SJCRH30 (cell line): ENCODE data around the gene ABCA3. TPM values are rescaled to one million over a fixed set of nuclear protein-coding genes. Genes with fewer than 3 reads are reported as not detected.
"Not testable (repeated sequence)": the region's sequence is repeated elsewhere in the genome, so short reads cannot be mapped to it uniquely, and the experiment has no call there.

ENCODE experiments used
- DNase-seq, 2 experiments: peaks; one replicate each; pipeline ENCODE4 v3.0.0-alpha.2; 2015 to 2020
- H3K27ac ChIP-seq: fragments of 250-450 bp; sonication (Bioruptor Pico); 2 replicates; pipeline ENCODE4 v1.5.1; 2020; ENCODE audit warnings: mild to moderate bottlenecking, moderate library complexity
- H3K27me3 ChIP-seq: fragments of 250-450 bp; sonication (Bioruptor Pico); 2 replicates; pipeline ENCODE4 v1.5.1; 2020; ENCODE audit warnings: mild to moderate bottlenecking, moderate library complexity
- H3K36me3 ChIP-seq: fragments of 250-450 bp; sonication (Bioruptor Pico); 2 replicates; pipeline ENCODE4 v1.5.1; 2020; ENCODE audit warnings: mild to moderate bottlenecking, moderate library complexity
- H3K4me1 ChIP-seq: fragments of 250-450 bp; sonication (Bioruptor Pico); 2 replicates; pipeline ENCODE4 v1.5.1; 2020; ENCODE audit warnings: mild to moderate bottlenecking, moderate library complexity
- H3K4me3 ChIP-seq: fragments of 250-450 bp; sonication (Bioruptor Pico); 2 replicates; pipeline ENCODE4 v1.5.1; 2020; ENCODE audit warnings: mild to moderate bottlenecking, moderate library complexity
- H3K9me3 ChIP-seq: fragments of 250-450 bp; sonication (Bioruptor Pico); replicated peaks from 2 replicates; pipeline ENCODE4 v1.5.1; 2020; ENCODE audit warnings: mild to moderate bottlenecking, moderate library complexity
- total RNA-seq: library from RNA; depleted of rRNA; stranded (reverse); fragments of >200 nt; shearing (Covaris generic); gene quantifications from 2 replicates; pipeline ENCODE4 v1.2.3, GENCODE V29; 2014

Gene ABCA3
- total RNA-seq, 1 experiment from 2014 or later, result 0.10 TPM

DNA sequence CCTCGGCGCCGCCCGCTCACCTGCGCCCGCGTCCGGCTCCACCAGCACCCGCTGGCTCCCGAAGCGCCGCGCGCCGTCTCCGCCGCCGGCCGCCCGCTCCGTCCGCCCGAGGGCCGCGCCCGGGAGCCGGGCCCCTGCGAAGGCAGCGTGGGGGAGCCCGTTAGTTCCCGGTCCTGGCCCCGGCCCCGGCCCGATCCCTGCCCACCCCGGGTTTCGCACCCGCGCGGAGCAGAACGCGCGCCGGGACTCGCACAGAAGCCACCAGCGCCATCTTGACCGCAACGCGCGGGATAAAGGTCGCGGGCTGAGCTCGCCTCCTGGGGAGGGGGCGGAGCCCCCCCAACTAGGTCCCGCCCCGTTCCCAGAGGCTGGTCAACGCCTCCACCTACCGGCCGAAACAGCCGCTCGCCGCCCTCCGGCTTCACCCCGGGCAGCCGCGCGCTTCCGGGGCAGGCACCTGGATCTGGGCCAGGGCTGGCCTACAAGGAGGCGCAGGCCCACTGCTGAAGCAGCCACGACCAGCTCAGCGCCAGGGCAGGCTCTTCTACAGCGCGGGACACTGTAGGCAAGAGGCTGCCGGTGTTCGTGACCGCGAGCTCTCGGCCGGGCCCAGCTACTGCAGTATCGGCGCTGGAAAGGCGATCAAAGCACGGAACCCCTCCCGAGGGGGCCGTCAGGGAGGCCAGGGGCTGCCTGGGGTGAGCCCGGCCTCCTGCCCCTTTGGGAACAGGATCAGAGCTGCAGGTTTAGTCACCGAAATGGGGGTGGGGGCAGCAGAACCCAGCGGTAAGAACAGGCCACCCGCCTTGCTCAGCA, 89.0 kb downstream of the ABCA3 start, which contains the start of gene ECI1:
Gene ECI1 (minus strand): TSS at position 292 of the 816 bp plus-strand sequence. CDS start 21 bp downstream, at position 271.
- peaks cover 7% of the 10 kb centered on the region; the same call in 1 of the 2 replicates for H3K4me1 ChIP-seq
- H3K27me3 ChIP-seq, result no peaks in the 10 kb centered on the region
- peak within 1 kb of the TSS; percentile 27; the same call in 1 of the 2 replicates for H3K27ac ChIP-seq
- H3K36me3 ChIP-seq, result peaks cover 39% of the 10 kb centered on the region
- DNase-seq, result peak; percentile 95
- H3K4me3 ChIP-seq, result peak within 1 kb of the TSS; percentile 71
- no peaks in the 10 kb centered on the region for H3K9me3 ChIP-seq

DNA sequence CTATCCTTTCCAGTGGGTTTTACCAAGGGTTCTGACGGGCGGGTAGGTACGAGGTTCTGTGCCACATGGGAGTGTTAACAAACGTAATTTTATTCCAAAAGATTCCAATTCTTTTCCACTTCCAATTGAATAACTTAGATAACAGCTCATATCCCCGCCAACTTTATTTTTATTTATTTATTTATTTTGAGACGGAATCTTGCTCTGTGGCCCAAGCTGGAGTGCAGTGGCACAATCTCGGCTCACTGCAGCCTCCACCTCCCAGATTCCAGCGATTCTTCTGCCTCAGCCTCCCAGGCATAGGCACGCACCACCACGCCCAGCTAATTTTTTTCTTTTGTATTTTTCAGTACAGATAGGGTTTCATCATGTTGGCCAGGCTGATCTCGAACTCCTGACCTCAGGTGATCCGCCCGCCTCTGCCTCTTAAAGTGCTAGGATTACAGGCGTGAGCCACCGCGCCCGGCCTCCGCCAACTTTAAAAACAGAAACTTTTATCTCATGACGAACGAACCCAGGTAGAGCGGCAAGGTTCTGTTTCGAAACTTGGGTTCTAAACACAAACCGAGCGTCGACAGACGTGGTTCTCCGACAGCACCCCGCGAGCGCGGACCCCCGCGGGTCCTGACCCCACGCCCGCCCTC, 89.8 kb downstream of the ABCA3 start:
- no peak for DNase-seq
- no peaks in the 10 kb centered on the region for H3K27me3 ChIP-seq

DNA sequence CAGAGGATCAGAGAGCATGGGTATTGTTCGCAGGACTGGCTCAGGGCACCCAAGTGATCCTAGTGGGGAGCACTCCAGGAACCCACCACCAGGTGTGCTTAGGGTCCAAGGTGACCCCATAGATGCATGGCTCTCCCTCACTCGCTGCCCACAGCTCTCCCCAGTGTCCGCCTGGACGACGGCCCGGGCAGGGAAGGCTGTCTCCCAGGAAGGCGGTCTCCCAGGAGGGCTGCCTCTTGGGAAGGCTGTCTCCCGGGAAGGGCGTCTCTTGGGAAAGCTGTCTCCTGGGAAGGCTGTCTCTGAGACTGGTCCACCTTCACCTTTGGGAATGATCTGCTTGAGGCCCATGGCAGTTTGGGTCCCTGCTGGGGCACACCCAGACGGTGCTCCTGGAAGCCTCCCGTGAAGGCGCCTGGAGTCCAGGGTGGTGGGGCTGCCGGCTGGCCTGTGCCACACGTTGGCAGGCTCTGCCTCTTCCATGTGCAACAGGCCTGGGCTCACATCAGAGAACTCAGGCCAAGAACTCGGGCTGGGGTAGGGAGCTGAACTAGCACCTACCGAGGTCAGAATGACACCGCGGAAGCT, 94.1 kb downstream of the ABCA3 start:
- Histone ChIP-seq H3K36me3 (peaks cover 5% of the 10 kb centered on the region), H3K27me3 (no peaks in the 10 kb centered on the region), H3K4me3 (no peak overlapping the region), H3K9me3 (no peaks in the 10 kb centered on the region), H3K27ac (no peak overlapping the region), H3K4me1 (no peaks in the 10 kb centered on the region)
- no peak for DNase-seq

More for the DNA sequence above, 89.8 kb downstream of the ABCA3 start:
- Histone ChIP-seq H3K27ac (no peak overlapping the region), H3K4me1 (peaks cover 7% of the 10 kb centered on the region; the same call in 1 of the 2 replicates), H3K4me3 (peak overlapping the region; percentile 71), H3K9me3 (no peaks in the 10 kb centered on the region), H3K36me3 (peaks cover 35% of the 10 kb centered on the region)

DNA sequence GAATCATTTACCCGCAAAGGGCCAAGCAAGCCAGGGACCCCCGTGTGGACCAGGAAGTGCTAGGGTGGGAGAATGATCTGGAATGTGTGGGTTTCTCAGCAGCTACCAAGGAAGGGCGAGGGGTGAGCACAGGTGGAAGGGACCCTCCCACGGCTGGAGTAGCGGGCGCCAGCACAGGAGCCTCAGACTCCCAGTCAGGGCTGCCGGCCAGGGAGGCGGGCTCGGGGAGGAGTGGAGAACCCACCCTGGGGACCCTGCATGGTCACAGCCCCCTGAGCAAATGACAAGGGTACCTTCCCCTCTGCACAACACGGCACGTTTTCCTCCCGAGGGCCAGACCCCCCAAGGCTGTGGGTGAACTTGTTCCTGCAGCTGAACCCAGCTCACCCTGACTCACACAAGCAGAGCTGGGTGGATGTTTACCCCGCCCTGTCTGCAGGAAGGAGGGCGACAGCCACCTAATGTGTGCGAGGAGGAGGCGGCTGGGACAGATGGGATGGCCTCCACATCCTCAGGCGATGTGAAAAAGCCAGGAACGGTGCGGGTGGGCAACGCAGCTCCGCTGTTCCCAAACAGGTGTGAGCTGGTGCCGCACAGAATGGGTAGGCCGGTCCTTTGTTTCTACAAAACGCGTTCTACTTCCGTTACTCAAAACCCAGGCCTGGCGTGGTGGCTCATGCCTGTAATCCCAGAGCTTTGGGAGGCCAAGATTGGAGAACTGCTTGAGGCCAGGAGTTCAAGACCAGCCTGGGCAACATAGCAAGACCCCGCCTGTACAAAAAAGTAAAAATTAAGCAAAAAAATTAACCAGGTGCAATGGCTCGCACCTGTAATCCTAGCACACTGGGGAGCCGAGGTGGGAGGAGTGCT, 95.4 kb downstream of the ABCA3 start:
- H3K27ac ChIP-seq, result no peak overlapping the region
- H3K9me3 ChIP-seq, result no peaks in the 10 kb centered on the region
- peaks cover 5% of the 10 kb centered on the region for H3K36me3 ChIP-seq
- no peaks in the 10 kb centered on the region for H3K27me3 ChIP-seq
- no peak for DNase-seq
- H3K4me3 ChIP-seq, result no peak overlapping the region
- H3K4me1 ChIP-seq, result no peaks in the 10 kb centered on the region

DNA sequence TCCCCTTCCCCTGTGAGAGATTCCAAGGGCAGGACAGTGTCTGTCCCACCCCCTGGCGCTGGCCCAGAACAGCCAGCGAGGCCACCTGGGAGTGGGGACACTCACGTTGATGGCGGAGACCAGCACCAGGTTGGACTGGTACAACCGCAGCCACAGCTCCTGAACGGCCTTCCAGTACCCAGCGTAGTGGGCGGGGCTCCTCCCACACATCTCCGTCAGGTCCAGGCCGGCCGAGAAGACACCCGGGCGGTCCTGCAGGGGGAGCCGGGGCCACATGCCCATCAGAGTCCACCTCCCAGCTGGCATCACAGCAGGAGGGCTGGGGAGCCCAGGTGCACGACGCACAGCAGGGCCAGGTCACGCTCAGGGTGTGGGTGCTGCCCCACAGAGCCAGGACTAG, 96.2 kb downstream of the ABCA3 start:
- Histone ChIP-seq H3K4me1 (no peaks in the 10 kb centered on the region), H3K4me3 (no peak overlapping the region), H3K27me3 (no peaks in the 10 kb centered on the region), H3K9me3 (no peaks in the 10 kb centered on the region), H3K36me3 (peaks cover 5% of the 10 kb centered on the region), H3K27ac (no peak overlapping the region)
- no peak for DNase-seq

DNA sequence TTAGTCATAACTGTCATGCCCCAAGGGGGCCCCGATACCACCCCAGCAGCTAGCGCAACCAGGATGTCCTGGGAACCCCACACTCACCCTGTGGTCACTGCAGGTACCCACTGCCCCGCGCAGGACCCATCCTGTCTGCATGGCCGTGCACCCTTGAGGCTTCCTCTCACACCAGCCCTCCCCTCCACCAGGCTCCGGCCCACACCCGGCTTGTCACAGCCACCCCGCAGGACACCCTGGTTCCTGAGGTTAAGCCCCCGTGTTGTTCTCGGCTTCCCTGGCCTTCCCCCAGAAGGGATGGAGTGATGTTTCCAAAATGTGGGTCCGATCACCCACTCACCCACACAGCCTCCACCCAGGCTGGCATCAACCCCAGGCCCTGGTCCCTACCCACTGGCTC, 96.7 kb downstream of the ABCA3 start:
- H3K36me3 ChIP-seq, result peaks cover 5% of the 10 kb centered on the region
- no peak overlapping the region for H3K27ac ChIP-seq
- H3K4me1 ChIP-seq, result no peaks in the 10 kb centered on the region
- DNase-seq, result no peak
- no peaks in the 10 kb centered on the region for H3K9me3 ChIP-seq
- no peak overlapping the region for H3K4me3 ChIP-seq
- no peaks in the 10 kb centered on the region for H3K27me3 ChIP-seq

DNA sequence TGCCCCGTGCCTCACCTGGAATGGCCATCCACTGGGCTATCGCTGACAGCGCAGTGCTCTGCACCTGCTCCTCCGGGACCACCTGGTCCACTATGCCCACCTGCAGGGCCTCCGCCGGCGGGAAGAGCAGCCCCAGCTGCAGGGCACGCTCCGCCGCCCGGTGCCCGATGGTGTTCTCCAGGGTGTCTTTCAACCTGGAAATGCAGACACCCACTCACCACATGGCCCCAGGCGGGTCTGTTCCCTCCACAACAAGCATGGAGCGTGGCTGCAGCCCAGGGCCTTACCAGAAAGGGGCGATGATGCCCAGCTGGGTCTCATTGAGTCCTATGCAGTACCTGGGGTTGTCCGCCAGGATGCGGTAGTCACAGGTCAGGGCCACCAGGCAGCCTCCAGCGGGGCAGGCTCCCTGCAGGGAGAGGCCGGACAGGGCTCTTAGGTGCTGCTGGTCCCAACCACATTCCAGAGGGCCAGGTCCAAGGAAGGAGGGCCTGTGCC, 97.4 kb downstream of the ABCA3 start:
- Histone ChIP-seq H3K36me3 (peaks cover 5% of the 10 kb centered on the region), H3K4me1 (no peaks in the 10 kb centered on the region), H3K27me3 (no peaks in the 10 kb centered on the region), H3K9me3 (no peaks in the 10 kb centered on the region), H3K27ac (no peak overlapping the region), H3K4me3 (no peak overlapping the region)
- DNase-seq, result no peak

DNA sequence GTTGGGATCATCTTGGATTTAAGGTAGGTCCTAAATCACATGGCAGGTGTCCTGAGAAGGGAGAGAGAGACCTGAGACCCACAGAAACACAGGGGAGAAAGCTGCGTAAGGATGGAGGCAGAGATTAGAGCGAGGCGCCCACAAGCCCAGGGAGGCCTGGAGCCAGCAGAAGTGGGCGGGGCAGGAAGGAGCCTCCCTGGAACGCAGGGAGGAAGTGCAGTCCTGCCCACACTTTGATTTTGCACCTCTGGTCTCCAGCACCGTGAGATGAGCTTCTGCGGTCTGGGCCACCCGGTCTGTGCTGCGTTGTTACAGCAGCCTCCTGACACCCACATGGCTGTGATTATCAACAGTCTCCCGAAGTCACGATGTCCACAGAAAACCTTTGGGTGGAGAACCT, 97.9 kb downstream of the ABCA3 start:
- no peak for DNase-seq
- Histone ChIP-seq H3K27me3 (no peaks in the 10 kb centered on the region), H3K4me1 (no peaks in the 10 kb centered on the region), H3K36me3 (peaks cover 5% of the 10 kb centered on the region), H3K4me3 (no peak overlapping the region), H3K27ac (no peak overlapping the region), H3K9me3 (no peaks in the 10 kb centered on the region)

DNA sequence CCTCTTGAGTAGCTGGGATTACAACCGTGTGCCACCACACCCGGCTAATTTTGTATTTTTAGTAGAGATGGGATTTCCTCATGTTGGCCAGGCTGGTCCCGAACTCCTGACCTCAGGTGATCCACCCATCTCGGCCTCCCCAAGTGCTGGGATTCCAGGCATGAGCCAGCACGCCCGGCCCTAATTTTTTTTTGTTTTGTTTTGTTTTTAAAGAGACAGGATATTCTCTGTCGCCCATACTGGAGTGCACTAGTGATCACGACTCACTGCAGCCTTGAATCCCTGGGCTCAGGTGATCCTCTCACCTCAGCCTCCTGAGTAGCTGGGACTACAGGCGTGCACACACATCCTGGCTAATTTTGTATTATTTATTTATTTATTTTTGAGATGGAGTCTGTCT, 100.2 kb downstream of the ABCA3 start:
- not testable (repeated sequence) for H3K36me3 ChIP-seq, H3K9me3 ChIP-seq, H3K27ac ChIP-seq, H3K4me3 ChIP-seq, H3K4me1 ChIP-seq, H3K27me3 ChIP-seq, DNase-seq

DNA sequence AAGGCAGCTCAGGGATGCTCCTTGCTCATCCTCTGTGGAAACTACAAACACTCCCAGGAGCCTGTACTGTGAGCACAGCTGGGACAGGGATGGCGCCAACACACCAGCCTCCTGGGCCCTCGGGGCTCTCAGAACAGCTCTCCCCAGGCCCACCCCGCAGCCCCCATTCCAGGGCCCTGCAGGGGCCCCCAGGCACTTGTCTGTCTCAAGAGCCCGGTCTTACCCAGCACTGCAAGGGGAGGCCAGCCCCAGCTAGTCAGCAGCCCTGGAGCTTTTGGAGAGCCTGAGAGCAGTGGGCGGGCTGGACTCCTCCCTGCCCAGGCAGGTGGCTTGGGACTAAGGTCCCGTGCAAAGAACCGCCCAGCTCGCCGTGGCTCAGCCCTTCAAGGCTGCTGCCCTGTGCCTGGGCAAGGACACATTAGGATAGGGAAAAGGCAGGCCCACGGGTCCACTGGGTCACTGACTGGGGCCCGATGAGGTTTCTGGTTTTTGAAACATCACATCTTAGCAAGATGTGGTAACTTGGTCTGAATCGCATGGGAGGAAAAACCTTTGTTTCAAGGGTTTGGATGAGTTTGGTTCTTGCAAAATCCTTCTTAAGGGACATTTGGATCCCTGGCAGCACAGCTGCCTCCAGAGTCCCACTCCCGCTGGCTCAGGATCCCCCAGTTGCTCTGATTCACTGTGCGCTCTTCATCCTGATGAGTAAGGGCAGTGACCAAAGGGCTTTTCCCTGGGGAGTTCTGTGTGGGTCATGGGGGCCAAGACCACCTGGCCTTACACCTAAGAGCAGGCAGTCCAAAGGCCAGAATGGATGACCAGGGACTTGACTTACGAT, 101.5 kb downstream of the ABCA3 start:
- Histone ChIP-seq H3K36me3 (peaks cover 6% of the 10 kb centered on the region; the same call in 1 of the 2 replicates), H3K27me3 (no peaks in the 10 kb centered on the region), H3K9me3 (no peaks in the 10 kb centered on the region), H3K4me3 (no peak overlapping the region), H3K27ac (no peak overlapping the region), H3K4me1 (no peaks in the 10 kb centered on the region)
- no peak for DNase-seq

DNA sequence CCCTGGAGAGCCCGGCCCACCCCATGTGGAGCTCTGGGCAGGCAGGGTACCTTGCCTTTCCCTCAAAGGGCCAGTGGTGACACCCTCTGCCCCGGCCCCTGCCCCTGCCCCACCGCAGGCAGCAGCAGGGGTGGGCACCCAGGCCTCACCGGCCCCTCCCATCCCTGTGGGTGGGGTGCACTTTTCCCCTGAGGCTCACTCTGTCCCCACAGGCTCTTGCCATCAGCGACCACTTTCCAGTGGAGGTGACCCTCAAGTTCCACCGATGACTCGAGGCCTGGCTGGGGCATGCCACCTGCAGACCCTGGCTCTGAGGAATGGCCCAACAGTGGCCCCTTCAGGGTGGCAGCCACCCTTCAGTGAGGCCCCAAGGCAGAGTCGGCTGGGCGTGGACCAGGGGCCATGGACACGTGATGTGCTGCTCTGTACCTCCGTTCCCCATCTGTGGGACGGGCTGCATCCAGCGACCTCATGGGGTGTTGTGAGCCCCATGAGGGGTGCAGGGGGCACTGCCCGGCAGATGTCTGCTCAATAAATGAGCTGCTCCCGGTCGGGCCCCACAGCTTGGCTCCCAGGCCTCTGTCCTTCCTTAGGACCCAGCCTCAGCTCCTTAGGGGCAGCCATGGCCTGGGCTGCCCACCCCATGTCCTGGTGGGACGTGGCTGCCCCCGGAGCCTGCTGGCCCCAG, 102.2 kb downstream of the ABCA3 start:
- H3K36me3 ChIP-seq, result peaks cover 9% of the 10 kb centered on the region

DNA sequence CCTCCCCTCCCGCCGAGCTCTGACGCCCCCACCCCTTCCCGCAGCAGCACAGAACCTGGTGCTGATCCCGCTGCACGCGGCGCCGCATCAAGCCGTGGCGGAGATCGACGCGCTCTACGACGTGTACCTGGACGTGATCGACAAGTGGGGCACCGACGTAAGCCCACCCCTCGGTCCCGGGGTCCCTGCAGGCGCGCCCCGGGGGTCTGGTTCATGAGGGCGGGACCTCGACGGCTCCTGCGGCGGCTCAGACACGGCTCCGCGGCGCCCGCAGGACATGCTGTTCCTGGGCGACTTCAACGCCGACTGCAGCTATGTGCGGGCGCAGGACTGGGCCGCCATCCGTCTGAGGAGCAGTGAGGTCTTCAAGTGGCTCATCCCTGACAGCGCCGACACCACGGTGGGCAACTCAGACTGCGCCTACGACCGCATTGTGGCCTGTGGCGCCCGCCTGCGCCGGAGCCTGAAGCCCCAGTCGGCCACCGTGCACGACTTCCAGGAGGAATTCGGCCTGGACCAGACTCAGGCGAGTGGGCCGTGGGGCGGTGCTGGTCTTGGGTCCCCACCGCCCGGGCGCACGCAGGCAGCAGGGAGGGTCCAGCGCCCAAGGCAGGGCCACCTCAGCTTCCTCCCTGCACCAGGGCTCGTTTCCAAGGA, 102.9 kb downstream of the ABCA3 start:
- Histone ChIP-seq H3K9me3 (no peaks in the 10 kb centered on the region), H3K27me3 (no peaks in the 10 kb centered on the region), H3K4me1 (no peaks in the 10 kb centered on the region), H3K27ac (no peak overlapping the region), H3K36me3 (peaks cover 9% of the 10 kb centered on the region), H3K4me3 (no peak overlapping the region)
- no peak for DNase-seq

More for the DNA sequence above, 102.2 kb downstream of the ABCA3 start:
- DNase-seq, result no peak
- H3K4me3 ChIP-seq, result no peak overlapping the region
- H3K27me3 ChIP-seq, result no peaks in the 10 kb centered on the region
- no peaks in the 10 kb centered on the region for H3K9me3 ChIP-seq
- H3K27ac ChIP-seq, result no peak overlapping the region
- no peaks in the 10 kb centered on the region for H3K4me1 ChIP-seq

DNA sequence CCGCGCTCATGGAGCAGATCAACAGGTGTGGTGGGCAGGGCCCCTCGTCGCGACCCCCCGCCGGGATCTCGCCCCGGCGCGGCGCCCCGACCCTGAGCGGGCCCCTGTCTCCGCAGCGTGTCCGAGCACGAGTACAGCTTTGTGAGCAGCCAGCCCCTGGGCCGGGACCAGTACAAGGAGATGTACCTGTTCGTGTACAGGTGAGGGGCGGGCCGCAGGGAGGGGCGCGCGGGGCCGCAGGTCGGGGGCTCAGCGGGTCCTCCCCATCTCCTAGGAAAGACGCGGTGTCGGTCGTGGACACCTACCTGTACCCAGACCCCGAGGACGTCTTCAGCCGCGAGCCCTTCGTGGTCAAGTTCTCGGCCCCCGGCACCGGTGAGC, 103.4 kb downstream of the ABCA3 start:
- Histone ChIP-seq H3K4me1 (peaks cover 1% of the 10 kb centered on the region), H3K27me3 (no peaks in the 10 kb centered on the region), H3K4me3 (no peak overlapping the region), H3K27ac (no peak overlapping the region), H3K9me3 (no peaks in the 10 kb centered on the region), H3K36me3 (peaks cover 13% of the 10 kb centered on the region)
- DNase-seq, result no peak
